Activated CD4-positive, alpha-beta T cell treated with anti-CD3 and anti-CD28 coated beads, Interleukin-2, amount 10 ng/mL, durations not matched to agents 24 days and 14 days (primary cell): Measurements from ENCODE around the gene ARL16. TPM values are rescaled to one million over a fixed set of nuclear protein-coding genes. Genes with fewer than 3 reads are reported as not detected.

Experiments
- DNase-seq: peaks from one replicate; pipeline ENCODE4 v3.0.0; 2022
- H3K27ac Mint-ChIP-seq: one replicate; pipeline ENCODE4 v1.8.0; 2022; ENCODE audit warnings: mild to moderate bottlenecking, mixed read lengths
- H3K27me3 Mint-ChIP-seq: one replicate; pipeline ENCODE4 v1.8.0; 2022; ENCODE audit warnings: mixed read lengths
- H3K36me3 Mint-ChIP-seq: one replicate; pipeline ENCODE4 v1.8.0; 2022; ENCODE audit warnings: low read depth, mild to moderate bottlenecking, mixed read lengths
- H3K4me1 Mint-ChIP-seq: one replicate; pipeline ENCODE4 v1.8.0; 2021; ENCODE audit warnings: mixed read lengths
- H3K4me3 Mint-ChIP-seq: one replicate; pipeline ENCODE4 v1.8.0; 2022; ENCODE audit warnings: mild to moderate bottlenecking, moderate library complexity, mixed read lengths
- H3K9me3 Mint-ChIP-seq: one replicate; pipeline ENCODE4 v1.8.0; 2021; ENCODE audit warnings: mixed read lengths
- intact Hi-C: fragments of 100-400 bp; cut with micrococcal nuclease; formaldehyde crosslinking; loops from one replicate; pipeline ENCODE4 v1.15.1; 2023
- total RNA-seq: library from RNA; stranded (reverse); gene quantifications from 2 replicates; pipeline ENCODE4 v1.2.3, GENCODE V29; 2022

The ARL16 gene
- total RNA-seq, 1 donor from 2014 or later, result 34.9 TPM

- H3K27ac Mint-ChIP-seq, result no peak overlapping the region
- peaks cover 40% of the 10 kb centered on the region for H3K36me3 Mint-ChIP-seq
Observed at GRCh38 chr17:81695211-81695610, 11.6 kb upstream of the ARL16 start.

GRCh38 chr17:81694810-81695209 lies 11.2 kb upstream of the ARL16 start:
- Mint-ChIP-seq H3K9me3 (no peaks in the 10 kb centered on the region), H3K4me3 (no peak overlapping the region), H3K27ac (no peak overlapping the region), H3K4me1 (peaks cover 2% of the 10 kb centered on the region), H3K36me3 (peaks cover 44% of the 10 kb centered on the region), H3K27me3 (no peaks in the 10 kb centered on the region)
- no peak for DNase-seq
- intact Hi-C loops, result no loop called here

More at GRCh38 chr17:81695211-81695610, 11.6 kb upstream of the ARL16 start:
- intact Hi-C loops, result no loop called here
- DNase-seq, result no peak
- Mint-ChIP-seq H3K4me3 (no peak overlapping the region), H3K9me3 (no peaks in the 10 kb centered on the region), H3K4me1 (peaks cover 2% of the 10 kb centered on the region), H3K27me3 (no peaks in the 10 kb centered on the region)

GRCh38 chr17:81693509-81694210 lies 10.1 kb upstream of the ARL16 start:
- H3K27me3 Mint-ChIP-seq, result no peaks in the 10 kb centered on the region
- H3K4me1 Mint-ChIP-seq, result peaks cover 2% of the 10 kb centered on the region
- intact Hi-C loops, result no loop called here
- no peak for DNase-seq
- no peak overlapping the region for H3K4me3 Mint-ChIP-seq
- peaks cover 48% of the 10 kb centered on the region for H3K36me3 Mint-ChIP-seq
- H3K9me3 Mint-ChIP-seq, result no peaks in the 10 kb centered on the region
- no peak overlapping the region for H3K27ac Mint-ChIP-seq

GRCh38 chr17:81691608-81692007 lies 8.0 kb upstream of the ARL16 start:
- Mint-ChIP-seq H3K27ac (no peak overlapping the region), H3K36me3 (peaks cover 38% of the 10 kb centered on the region)
- DNase-seq, result no peak

GRCh38 chr17:81691196-81691595 lies 7.6 kb upstream of the ARL16 start:
- no peak overlapping the region for H3K27ac Mint-ChIP-seq
- intact Hi-C loops, result no loop called here
- peaks cover 2% of the 10 kb centered on the region for H3K4me1 Mint-ChIP-seq
- DNase-seq, result no peak
- H3K27me3 Mint-ChIP-seq, result no peaks in the 10 kb centered on the region
- peaks cover 41% of the 10 kb centered on the region for H3K36me3 Mint-ChIP-seq
- H3K9me3 Mint-ChIP-seq, result no peaks in the 10 kb centered on the region
- no peak overlapping the region for H3K4me3 Mint-ChIP-seq

More at GRCh38 chr17:81691608-81692007, 8.0 kb upstream of the ARL16 start:
- Mint-ChIP-seq H3K27me3 (no peaks in the 10 kb centered on the region), H3K9me3 (no peaks in the 10 kb centered on the region), H3K4me3 (no peak overlapping the region), H3K4me1 (no peaks in the 10 kb centered on the region)
- intact Hi-C loops, result no loop called here

- H3K27me3 Mint-ChIP-seq, result no peaks in the 10 kb centered on the region
- intact Hi-C loops, result no loop called here
- peaks cover 45% of the 10 kb centered on the region for H3K36me3 Mint-ChIP-seq
- H3K4me1 Mint-ChIP-seq, result peaks cover 5% of the 10 kb centered on the region
- no peaks in the 10 kb centered on the region for H3K9me3 Mint-ChIP-seq
- no peak for DNase-seq
- H3K27ac Mint-ChIP-seq, result no peak overlapping the region
- H3K4me3 Mint-ChIP-seq, result no peak overlapping the region
Observed at GRCh38 chr17:81690549-81690948, 7.0 kb upstream of the ARL16 start.

GRCh38 chr17:81690066-81690465 lies 6.5 kb upstream of the ARL16 start:
- no peak for DNase-seq
- intact Hi-C loops, result no loop called here
- Mint-ChIP-seq H3K4me1 (peaks cover 10% of the 10 kb centered on the region), H3K4me3 (no peak overlapping the region), H3K27me3 (no peaks in the 10 kb centered on the region), H3K36me3 (peaks cover 50% of the 10 kb centered on the region), H3K27ac (no peak overlapping the region), H3K9me3 (no peaks in the 10 kb centered on the region)

- peaks cover 58% of the 10 kb centered on the region for H3K36me3 Mint-ChIP-seq
- H3K4me3 Mint-ChIP-seq, result no peak overlapping the region
- H3K4me1 Mint-ChIP-seq, result peaks cover 18% of the 10 kb centered on the region
- peaks cover 2% of the 10 kb centered on the region for H3K27me3 Mint-ChIP-seq
- no peaks in the 10 kb centered on the region for H3K9me3 Mint-ChIP-seq
- H3K27ac Mint-ChIP-seq, result no peak overlapping the region
- intact Hi-C loops, result no loop called here
- no peak for DNase-seq
Observed at GRCh38 chr17:81688616-81689015, 5.0 kb upstream of the ARL16 start.

GRCh38 chr17:81687770-81688541 lies 4.4 kb upstream of the ARL16 start:
- no peaks in the 10 kb centered on the region for H3K9me3 Mint-ChIP-seq
- no peak overlapping the region for H3K4me3 Mint-ChIP-seq
- peaks cover 60% of the 10 kb centered on the region for H3K36me3 Mint-ChIP-seq
- peaks cover 19% of the 10 kb centered on the region for H3K4me1 Mint-ChIP-seq
- H3K27me3 Mint-ChIP-seq, result peaks cover 2% of the 10 kb centered on the region
- intact Hi-C loops, result no loop called here
- DNase-seq, result no peak
- H3K27ac Mint-ChIP-seq, result no peak overlapping the region

GRCh38 chr17:81686614-81687013 lies 3.0 kb upstream of the ARL16 start:
- no peak overlapping the region for H3K27ac Mint-ChIP-seq
- DNase-seq, result no peak
- peaks cover 55% of the 10 kb centered on the region for H3K36me3 Mint-ChIP-seq
- no peak overlapping the region for H3K4me3 Mint-ChIP-seq
- H3K9me3 Mint-ChIP-seq, result no peaks in the 10 kb centered on the region
- intact Hi-C loops, result no loop called here
- peaks cover 22% of the 10 kb centered on the region for H3K4me1 Mint-ChIP-seq
- H3K27me3 Mint-ChIP-seq, result peaks cover 2% of the 10 kb centered on the region

GRCh38 chr17:81685108-81685507 lies 1.5 kb upstream of the ARL16 start:
- H3K27ac Mint-ChIP-seq, result peak overlapping the region; percentile 79
- H3K4me3 Mint-ChIP-seq, result peak overlapping the region; percentile 97
- H3K27me3 Mint-ChIP-seq, result peaks cover 2% of the 10 kb centered on the region
- intact Hi-C loops, result no loop called here
- no peaks in the 10 kb centered on the region for H3K9me3 Mint-ChIP-seq
- no peak for DNase-seq
- peaks cover 22% of the 10 kb centered on the region for H3K4me1 Mint-ChIP-seq
- peaks cover 55% of the 10 kb centered on the region for H3K36me3 Mint-ChIP-seq

- Mint-ChIP-seq H3K27ac (peak overlapping the region; percentile 79), H3K27me3 (peaks cover 2% of the 10 kb centered on the region), H3K4me1 (peaks cover 22% of the 10 kb centered on the region), H3K4me3 (peak overlapping the region; percentile 97), H3K36me3 (peaks cover 49% of the 10 kb centered on the region), H3K9me3 (no peaks in the 10 kb centered on the region)
- DNase-seq, result peak; percentile 70
- intact Hi-C loops, result loop anchor here (1.0 kb wide), 1 partner anchor 19 kb away; the partner anchor contains the start of gene MRPL12
Observed at GRCh38 chr17:81684442-81684911, 880 bp upstream of the ARL16 start.

GRCh38 chr17:81683208-81683583 lies 401 bp downstream of the ARL16 start:
- H3K4me3 Mint-ChIP-seq, result peak overlapping the region; percentile 97
- peaks cover 2% of the 10 kb centered on the region for H3K27me3 Mint-ChIP-seq
- peak overlapping the region; percentile 73 for H3K27ac Mint-ChIP-seq
- peaks cover 41% of the 10 kb centered on the region for H3K36me3 Mint-ChIP-seq
- no peaks in the 10 kb centered on the region for H3K9me3 Mint-ChIP-seq
- intact Hi-C loops, result loop anchor here (1.0 to 2.0 kb wide), 2 partner anchors 17 to 28 kb away; partner anchors contain the start of genes CCDC137 and OXLD1
- DNase-seq, result no peak
- peaks cover 22% of the 10 kb centered on the region for H3K4me1 Mint-ChIP-seq

GRCh38 chr17:81682565-81683207 lies 911 bp downstream of the ARL16 start:
- Mint-ChIP-seq H3K9me3 (no peaks in the 10 kb centered on the region), H3K27ac (peak overlapping the region; percentile 73)

More at GRCh38 chr17:81682565-81683207, 911 bp downstream of the ARL16 start:
- Mint-ChIP-seq H3K4me1 (peaks cover 22% of the 10 kb centered on the region), H3K27me3 (peaks cover 2% of the 10 kb centered on the region), H3K36me3 (peaks cover 40% of the 10 kb centered on the region), H3K4me3 (peak overlapping the region; percentile 97)
- intact Hi-C loops, result loop anchor here (1.0 to 2.0 kb wide), 2 partner anchors 16 to 28 kb away; partner anchors contain the start of genes CCDC137 and OXLD1
- DNase-seq, result no peak
